Measurements from ENCODE around the gene SULF2.
"Not testable (repeated sequence)": the region's sequence is repeated elsewhere in the genome, so short reads cannot be mapped to it uniquely, and the experiment has no call there.

SULF2 gene

DNA sequence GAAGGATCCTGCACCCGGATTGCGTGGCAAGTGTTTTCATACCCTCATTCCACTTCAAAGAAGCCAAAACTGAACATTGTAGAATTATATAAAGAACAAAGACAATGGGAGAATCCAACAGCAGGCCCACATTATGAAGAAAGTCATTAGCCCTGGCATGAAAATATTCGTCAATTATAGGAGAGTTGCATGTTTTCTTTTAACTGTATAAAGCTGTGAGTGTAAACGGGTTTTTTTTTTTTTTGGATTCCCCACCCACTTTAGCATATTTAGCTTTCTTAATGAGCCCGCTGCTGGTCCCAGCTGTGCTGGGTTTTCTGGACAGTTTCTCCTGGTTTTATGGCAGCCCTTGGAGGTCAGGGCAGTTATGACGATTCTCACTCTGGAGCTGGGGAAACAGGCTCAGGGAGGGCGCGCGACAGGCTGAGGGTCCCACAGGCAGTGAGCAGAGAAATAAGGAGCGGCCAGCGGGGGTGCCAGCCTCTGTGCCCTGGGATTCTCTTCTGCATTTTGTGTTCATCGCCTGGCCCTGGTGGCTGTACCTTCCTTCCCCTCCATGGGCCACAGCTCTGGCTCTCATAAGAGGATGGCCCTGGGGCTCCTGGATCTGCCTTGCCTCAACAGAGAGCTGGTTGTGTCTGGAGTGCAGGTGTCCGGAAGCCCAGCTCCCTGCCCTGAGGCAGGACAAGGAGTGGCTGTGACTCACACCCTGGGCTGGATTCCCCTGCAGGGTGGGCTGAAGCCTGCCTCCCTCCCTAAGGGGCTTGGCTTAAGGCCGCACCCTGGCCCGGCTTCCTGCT is 24.1 kb upstream of the SULF2 start:
- no peak overlapping the region for H3K4me2 ChIP-seq
- no peaks in the 10 kb centered on the region for H3K27me3 ChIP-seq
- no peaks in the 10 kb centered on the region for H3K36me3 ChIP-seq
- TF ChIP-seq Cebpa-rat (IDR thresholded peaks at IDR 0.05), result no peak
- H3K27ac ChIP-seq, result no peak overlapping the region
- no peaks in the 10 kb centered on the region for H3K4me1 ChIP-seq
- no peaks in the 10 kb centered on the region for H4K20me1 ChIP-seq
- no peak overlapping the region for H3K4me3 ChIP-seq
- H3K9me3 ChIP-seq (replicated peaks in 1 of 11), result peaks cover 3 to 12% (median 11%) of the 10 kb centered on the region in 11 experiments; a peak in 14 of 22 replicates
- no peak overlapping the region for H3K9ac ChIP-seq

DNA sequence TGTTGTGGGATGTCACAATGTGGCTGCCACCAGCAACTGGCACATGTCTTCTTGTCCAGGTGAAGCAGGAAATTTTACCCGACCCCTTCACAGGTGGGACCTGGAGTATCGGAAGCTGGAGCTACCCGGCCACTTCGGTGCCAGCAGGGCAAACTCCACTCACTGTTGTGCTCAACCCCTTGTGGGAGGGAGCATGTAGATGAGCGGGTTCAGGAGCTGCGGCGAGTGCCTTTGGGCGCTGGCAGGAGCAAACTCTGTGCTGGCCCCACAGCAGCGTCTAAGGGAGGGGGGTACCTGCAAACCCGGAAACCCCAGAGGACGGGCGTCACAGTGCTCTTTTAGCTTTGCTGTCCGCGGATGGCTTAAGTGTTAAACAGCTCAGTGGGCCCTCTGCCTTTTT is 20.7 kb upstream of the SULF2 start:
- no peak overlapping the region for H3K9ac ChIP-seq
- H3K4me1 ChIP-seq, result no peaks in the 10 kb centered on the region
- H4K20me1 ChIP-seq, result no peaks in the 10 kb centered on the region
- H3K4me2 ChIP-seq, result no peak overlapping the region
- no peaks in the 10 kb centered on the region for H3K36me3 ChIP-seq
- H3K4me3 ChIP-seq, result no peak overlapping the region
- no peaks in the 10 kb centered on the region for H3K27me3 ChIP-seq
- H3K27ac ChIP-seq, result no peak overlapping the region
- no peak for TF ChIP-seq Cebpa-rat (IDR thresholded peaks at IDR 0.05)
- H3K9me3 ChIP-seq (replicated peaks in 1 of 11), result no peaks in the 10 kb centered on the region

DNA sequence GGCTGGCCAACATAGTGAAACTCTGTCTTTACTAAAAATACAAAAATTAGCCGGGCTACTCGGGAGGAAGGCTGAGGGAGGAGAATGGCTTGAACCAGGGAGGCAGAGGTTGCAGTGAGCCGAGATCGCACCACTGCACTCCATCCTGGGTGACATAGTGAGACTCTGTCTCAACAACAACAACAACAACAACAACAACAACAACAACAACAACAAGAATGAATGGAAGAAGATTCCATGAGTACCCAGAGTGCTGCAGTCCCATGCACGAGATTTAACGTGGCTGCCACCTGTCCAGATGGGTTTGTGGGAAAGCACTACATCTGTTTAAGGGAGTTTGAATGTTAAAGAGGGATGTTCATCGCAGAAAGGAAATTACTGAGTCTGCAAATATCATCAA is 19.7 kb upstream of the SULF2 start:
- H3K4me1 ChIP-seq; H3K36me3 ChIP-seq; H3K4me2 ChIP-seq; H4K20me1 ChIP-seq; H3K9me3 ChIP-seq (replicated peaks in 1 of 11); H3K9ac ChIP-seq; H3K4me3 ChIP-seq; H3K27ac ChIP-seq; H3K27me3 ChIP-seq: not testable (repeated sequence)

DNA sequence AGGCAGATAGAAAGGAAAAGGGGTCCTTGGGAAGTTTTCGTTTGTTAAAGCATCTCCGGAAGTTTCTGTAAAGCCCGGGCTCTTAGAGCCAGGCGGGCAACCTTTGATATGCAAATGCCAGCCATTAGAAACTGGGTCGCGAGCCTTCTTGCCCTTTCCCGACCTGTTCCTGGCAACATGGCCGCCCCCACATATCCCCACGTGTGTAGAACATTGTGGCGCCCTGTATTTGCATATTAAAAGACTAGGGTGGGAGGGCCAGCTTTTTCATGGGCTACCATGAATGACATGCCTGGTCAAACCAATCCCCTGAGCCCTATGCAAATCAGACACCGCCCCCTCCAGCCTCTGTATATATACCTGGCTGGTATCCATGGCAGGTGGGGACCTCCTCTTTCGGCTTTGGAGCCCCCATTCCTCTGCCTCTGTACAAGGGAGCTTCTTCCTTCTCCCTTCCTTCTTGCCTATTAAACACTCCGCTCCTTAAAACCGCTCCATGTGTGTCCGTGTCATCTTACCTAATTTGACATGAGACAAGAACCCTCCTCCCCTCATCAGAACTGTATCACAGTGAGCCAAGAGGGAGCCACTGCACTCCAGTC is 19.0 kb upstream of the SULF2 start:
- H4K20me1 ChIP-seq; H3K4me3 ChIP-seq; H3K27me3 ChIP-seq; H3K9ac ChIP-seq; H3K9me3 ChIP-seq (replicated peaks in 1 of 11); H3K27ac ChIP-seq; H3K4me1 ChIP-seq; H3K4me2 ChIP-seq; H3K36me3 ChIP-seq: not testable (repeated sequence)

DNA sequence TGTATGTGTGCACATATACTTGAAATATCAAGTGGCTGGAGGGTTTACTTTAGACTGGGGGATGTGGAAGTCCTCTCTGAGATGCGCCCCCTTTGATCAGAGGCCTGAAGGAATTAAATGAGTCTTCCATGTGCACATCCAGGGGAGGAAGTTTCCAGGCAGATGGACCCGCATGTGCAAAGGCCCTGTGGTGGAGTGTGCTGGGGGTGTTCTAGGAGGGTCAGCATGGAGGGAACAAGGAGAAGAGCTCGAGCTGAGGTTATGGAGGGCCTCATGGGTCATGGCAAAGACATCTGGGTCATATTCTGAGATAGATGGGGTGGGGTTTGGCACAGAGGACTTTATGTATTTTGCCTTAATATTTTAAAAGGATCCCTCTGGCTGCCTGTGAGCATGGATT is 17.7 kb upstream of the SULF2 start:
- peaks cover 0 to 17% (median 7%) of the 10 kb centered on the region in 10 experiments; a peak in 12 of 20 replicates for H3K4me1 ChIP-seq
- no peak overlapping the region for H3K9ac ChIP-seq
- H3K36me3 ChIP-seq, result no peaks in the 10 kb centered on the region
- H3K27me3 ChIP-seq, result no peaks in the 10 kb centered on the region
- H3K4me3 ChIP-seq, result no peak overlapping the region
- no peak overlapping the region for H3K4me2 ChIP-seq
- no peaks in the 10 kb centered on the region for H4K20me1 ChIP-seq
- no peak for TF ChIP-seq Cebpa-rat (IDR thresholded peaks at IDR 0.05)
- H3K9me3 ChIP-seq (replicated peaks in 1 of 11), result no peaks in the 10 kb centered on the region
- no peak overlapping the region for H3K27ac ChIP-seq

DNA sequence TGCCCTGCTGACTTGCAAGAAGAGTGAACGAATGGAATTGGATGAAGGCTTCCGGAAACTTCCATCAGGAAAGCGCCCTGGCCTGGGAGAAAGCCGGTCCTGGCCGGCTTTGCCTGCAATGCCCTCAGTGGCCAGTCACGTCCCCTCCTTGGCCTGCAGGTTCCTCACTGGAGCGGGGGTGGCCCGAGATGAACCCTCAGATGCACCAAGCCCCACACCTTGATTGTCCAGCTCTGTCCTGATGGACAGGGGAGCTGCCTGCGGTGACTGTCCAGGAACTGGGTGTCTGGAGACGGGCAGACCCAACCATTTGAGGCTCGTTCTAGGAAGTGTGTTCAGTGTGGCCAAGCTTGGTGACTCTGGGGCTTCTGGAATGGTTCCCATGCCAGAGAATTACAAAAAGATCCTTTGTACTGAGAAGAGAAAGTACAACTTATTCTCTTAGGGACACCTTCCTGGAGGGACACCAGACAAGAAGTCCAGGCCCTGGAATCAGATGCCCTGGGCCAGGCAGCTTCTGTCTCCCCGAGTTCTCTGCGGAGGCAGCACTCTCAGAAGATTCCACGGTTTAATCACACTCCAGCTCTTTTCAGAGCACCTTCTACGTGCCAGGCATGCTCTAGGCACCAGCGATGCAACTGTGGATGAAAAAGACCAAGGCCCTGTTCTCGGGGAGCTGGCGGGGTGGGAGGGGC is 17.1 kb upstream of the SULF2 start:
- no peak overlapping the region for H3K9ac ChIP-seq
- H3K27me3 ChIP-seq, result no peaks in the 10 kb centered on the region

DNA sequence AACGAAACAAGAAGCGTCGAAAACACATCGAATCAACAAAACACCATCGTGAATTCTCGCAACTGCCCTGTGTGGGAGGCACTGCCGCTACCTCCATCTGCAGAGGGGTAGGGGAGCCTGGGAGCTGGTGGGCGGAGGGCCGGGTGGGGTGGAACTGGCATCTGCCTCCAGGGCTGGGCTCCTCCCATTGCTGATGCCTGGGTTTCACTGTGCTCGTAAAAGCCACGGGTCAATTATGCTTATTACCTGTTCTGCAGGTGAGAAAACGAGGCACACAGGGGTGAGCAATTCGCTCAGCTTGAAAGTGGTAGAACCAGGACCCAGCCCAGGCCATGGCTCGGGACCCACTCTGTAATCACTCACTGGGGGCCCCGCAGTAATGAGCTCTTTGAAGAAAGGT is 16.5 kb upstream of the SULF2 start:
- H3K4me3 ChIP-seq, result no peak overlapping the region
- H3K27ac ChIP-seq, result no peak overlapping the region
- no peaks in the 10 kb centered on the region for H3K9me3 ChIP-seq (replicated peaks in 1 of 11)
- H3K36me3 ChIP-seq, result no peaks in the 10 kb centered on the region
- no peaks in the 10 kb centered on the region for H4K20me1 ChIP-seq
- H3K4me2 ChIP-seq, result no peak overlapping the region
- no peak overlapping the region for H3K9ac ChIP-seq
- peaks cover 4 to 21% (median 9%) of the 10 kb centered on the region in 10 experiments; a peak in 13 of 20 replicates for H3K4me1 ChIP-seq
- TF ChIP-seq Cebpa-rat (IDR thresholded peaks at IDR 0.05), result no peak
- H3K27me3 ChIP-seq, result no peaks in the 10 kb centered on the region

More for the DNA sequence above, 17.1 kb upstream of the SULF2 start:
- H3K4me3 ChIP-seq, result no peak overlapping the region
- no peaks in the 10 kb centered on the region for H3K9me3 ChIP-seq (replicated peaks in 1 of 11)
- no peak overlapping the region for H3K4me2 ChIP-seq
- H3K4me1 ChIP-seq, result peaks cover 0 to 17% (median 7%) of the 10 kb centered on the region in 10 experiments; a peak in 12 of 20 replicates
- TF ChIP-seq Cebpa-rat (IDR thresholded peaks at IDR 0.05), result no peak
- no peaks in the 10 kb centered on the region for H3K36me3 ChIP-seq
- no peak overlapping the region for H3K27ac ChIP-seq
- no peaks in the 10 kb centered on the region for H4K20me1 ChIP-seq

DNA sequence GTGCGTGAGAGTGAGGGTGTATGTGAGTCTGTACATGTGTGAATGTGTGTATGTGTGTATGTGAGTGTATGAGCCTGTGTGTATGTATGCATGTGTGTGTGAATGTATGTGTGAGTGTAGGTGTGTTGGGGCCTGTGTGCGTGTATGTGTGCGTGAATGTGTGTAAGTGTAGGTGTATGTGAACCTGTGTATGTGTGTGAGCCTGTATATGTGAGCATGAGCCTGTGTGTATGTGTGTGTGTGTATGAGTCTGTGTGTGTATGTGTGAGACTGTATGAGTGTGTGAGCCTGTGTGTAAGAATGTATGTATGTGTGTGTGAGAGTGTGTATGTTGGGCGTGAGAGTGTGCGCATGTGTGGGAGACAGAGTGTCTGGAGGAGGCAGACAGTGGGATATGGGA is 15.8 kb upstream of the SULF2 start:
- H3K4me1 ChIP-seq, result peaks cover 4 to 21% (median 9%) of the 10 kb centered on the region in 10 experiments; a peak in 13 of 20 replicates
- H3K9ac ChIP-seq, result no peak overlapping the region
- H3K27me3 ChIP-seq, result no peaks in the 10 kb centered on the region
- H3K36me3 ChIP-seq, result no peaks in the 10 kb centered on the region
- no peaks in the 10 kb centered on the region for H3K9me3 ChIP-seq (replicated peaks in 1 of 11)
- H3K27ac ChIP-seq, result no peak overlapping the region
- no peak overlapping the region for H3K4me3 ChIP-seq
- TF ChIP-seq Cebpa-rat (IDR thresholded peaks at IDR 0.05), result no peak
- no peak overlapping the region for H3K4me2 ChIP-seq
- H4K20me1 ChIP-seq, result no peaks in the 10 kb centered on the region

DNA sequence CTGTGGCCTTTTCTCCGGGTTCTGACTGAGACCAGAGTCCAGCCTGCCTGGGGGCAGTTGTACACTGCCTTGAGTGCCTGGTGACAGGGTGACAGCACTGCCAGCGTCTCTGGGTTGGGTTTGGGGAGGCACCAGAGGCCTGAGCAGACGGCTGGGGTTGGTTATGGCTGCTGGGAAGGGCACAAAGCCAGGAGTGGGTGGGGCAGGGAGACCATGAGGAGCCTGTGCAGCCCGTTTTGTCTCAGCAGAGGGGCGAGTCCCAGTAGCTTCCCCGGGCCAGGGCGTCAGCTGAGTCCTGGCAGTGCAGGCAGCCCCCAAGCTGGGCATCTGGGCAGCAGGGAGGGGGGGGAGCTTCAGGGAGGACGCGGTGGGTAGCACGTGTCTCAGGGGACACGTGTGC is 15.3 kb upstream of the SULF2 start:
- Histone ChIP-seq H3K4me1 (peaks cover 4 to 21% (median 9%) of the 10 kb centered on the region in 10 experiments; a peak in 13 of 20 replicates), H4K20me1 (no peaks in the 10 kb centered on the region), H3K27me3 (no peaks in the 10 kb centered on the region), H3K9ac (no peak overlapping the region), H3K4me2 (peak overlapping the region in 3 of 11 experiments; percentile 14 to 26 (median 17); a peak in 1 of 22 replicates), H3K36me3 (no peaks in the 10 kb centered on the region), H3K27ac (no peak overlapping the region), H3K4me3 (no peak overlapping the region), H3K9me3 (replicated peaks in 1 of 11) (no peaks in the 10 kb centered on the region)
- no peak for TF ChIP-seq Cebpa-rat (IDR thresholded peaks at IDR 0.05)

Measured in BLaER1 treated with 17β-estradiol and CSF1 and Interleukin-3, amounts not matched to agents 10 nM and 100 nM (cell line).